Glutamatergic neuron (in vitro differentiated cells): ENCODE results near the gene AMPD1. TPM values are rescaled to one million over a fixed set of nuclear protein-coding genes. Genes with fewer than 3 reads are reported as not detected.

Experiments used
- DNase-seq: peaks from one replicate; pipeline ENCODE4 v3.0.0; 2022
- H3K27ac Mint-ChIP-seq: one replicate; pipeline ENCODE4 v1.8.0; 2020; ENCODE audit warnings: mild to moderate bottlenecking, mixed read lengths, inconsistent platforms; ENCODE audit not compliant: unreplicated experiment
- H3K27me3 Mint-ChIP-seq: one replicate; pipeline ENCODE4 v1.8.0; 2020; ENCODE audit warnings: mild to moderate bottlenecking, moderate library complexity, mixed read lengths, inconsistent platforms; ENCODE audit not compliant: unreplicated experiment
- H3K36me3 Mint-ChIP-seq: one replicate; pipeline ENCODE4 v1.8.0; 2020; ENCODE audit warnings: mild to moderate bottlenecking, mixed read lengths, inconsistent platforms; ENCODE audit not compliant: unreplicated experiment
- H3K4me1 Mint-ChIP-seq: one replicate; pipeline ENCODE4 v1.8.0; 2020; ENCODE audit warnings: mild to moderate bottlenecking, low read depth, mixed read lengths, inconsistent platforms; ENCODE audit not compliant: unreplicated experiment
- H3K4me3 Mint-ChIP-seq: one replicate; pipeline ENCODE4 v1.8.0; 2020; ENCODE audit warnings: mild to moderate bottlenecking, mixed read lengths, inconsistent platforms; ENCODE audit not compliant: unreplicated experiment
- H3K9me3 Mint-ChIP-seq: one replicate; pipeline ENCODE4 v1.8.0; 2020; ENCODE audit warnings: mild to moderate bottlenecking, moderate library complexity, mixed read lengths, inconsistent platforms; ENCODE audit not compliant: unreplicated experiment
- long read RNA-seq: library from polyadenylated mRNA; unstranded; transcript quantifications from one replicate; pipeline ENCODE4 v2.0.0, GENCODE V29; 2020; ENCODE audit not compliant: unreplicated experiment
- total RNA-seq: library from RNA; stranded (reverse); fragmentation: NEBNext Ultra II Directional; extraction: Animal tissue kit (Norgen Biotek cat#: 25700); gene quantifications from one replicate; pipeline ENCODE4 v1.2.1, GENCODE V29; 2021; ENCODE audit not compliant: unreplicated experiment
- TF ChIP-seq, protein P1 (sequence below): fragments of 200-600 bp; sonication (generic); IDR thresholded peaks from one replicate; pipeline ENCODE4 v1.5.0; 2021; ENCODE audit not compliant: partially characterized antibody, unreplicated experiment

AMPD1 gene
- not detected for total RNA-seq
- long read RNA-seq, result 0 reads

DNA sequence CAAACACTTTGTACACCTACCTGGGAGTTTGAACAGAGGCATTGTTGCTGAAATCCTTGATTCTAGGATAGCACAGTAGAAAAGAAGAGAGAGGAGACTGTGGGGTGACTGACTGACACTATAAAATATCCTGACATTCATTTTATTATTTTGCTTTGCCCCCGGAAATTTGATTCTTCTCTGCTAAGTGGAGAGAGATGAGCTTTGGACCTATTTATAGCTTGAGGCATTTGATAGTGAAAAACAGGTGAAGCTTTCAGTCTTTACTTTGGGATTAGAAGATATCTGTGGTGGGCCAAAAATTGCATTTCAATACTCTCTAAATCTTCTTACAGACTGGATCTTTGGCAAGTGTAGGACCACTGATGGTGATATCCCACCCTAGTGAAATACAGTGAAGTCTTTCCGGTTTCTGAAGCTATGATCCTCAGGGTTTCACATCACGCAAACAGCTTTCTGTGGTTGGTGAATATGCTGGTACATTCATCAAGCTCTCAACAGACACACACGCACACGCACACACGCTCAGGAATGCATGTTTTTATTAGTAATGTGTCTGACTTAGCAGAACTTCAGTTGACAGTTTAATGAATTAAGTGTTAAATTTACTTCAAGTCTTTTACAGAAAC, at the start of gene AMPD1:
AMPD1 (minus strand) TSS at position 117 of the 629 bp plus-strand sequence; CDS start at position 42, 75 bp downstream.
- no peak for DNase-seq
- Mint-ChIP-seq H3K4me3 (no peak within 1 kb of the TSS), H3K9me3 (peaks cover 2% of the 10 kb centered on the region), H3K4me1 (no peaks in the 10 kb centered on the region), H3K27me3 (peaks cover 2% of the 10 kb centered on the region), H3K27ac (no peak within 1 kb of the TSS), H3K36me3 (no peaks in the 10 kb centered on the region)
- TF ChIP-seq, protein P1, sequence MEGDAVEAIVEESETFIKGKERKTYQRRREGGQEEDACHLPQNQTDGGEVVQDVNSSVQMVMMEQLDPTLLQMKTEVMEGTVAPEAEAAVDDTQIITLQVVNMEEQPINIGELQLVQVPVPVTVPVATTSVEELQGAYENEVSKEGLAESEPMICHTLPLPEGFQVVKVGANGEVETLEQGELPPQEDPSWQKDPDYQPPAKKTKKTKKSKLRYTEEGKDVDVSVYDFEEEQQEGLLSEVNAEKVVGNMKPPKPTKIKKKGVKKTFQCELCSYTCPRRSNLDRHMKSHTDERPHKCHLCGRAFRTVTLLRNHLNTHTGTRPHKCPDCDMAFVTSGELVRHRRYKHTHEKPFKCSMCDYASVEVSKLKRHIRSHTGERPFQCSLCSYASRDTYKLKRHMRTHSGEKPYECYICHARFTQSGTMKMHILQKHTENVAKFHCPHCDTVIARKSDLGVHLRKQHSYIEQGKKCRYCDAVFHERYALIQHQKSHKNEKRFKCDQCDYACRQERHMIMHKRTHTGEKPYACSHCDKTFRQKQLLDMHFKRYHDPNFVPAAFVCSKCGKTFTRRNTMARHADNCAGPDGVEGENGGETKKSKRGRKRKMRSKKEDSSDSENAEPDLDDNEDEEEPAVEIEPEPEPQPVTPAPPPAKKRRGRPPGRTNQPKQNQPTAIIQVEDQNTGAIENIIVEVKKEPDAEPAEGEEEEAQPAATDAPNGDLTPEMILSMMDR, result no peak

DNA sequence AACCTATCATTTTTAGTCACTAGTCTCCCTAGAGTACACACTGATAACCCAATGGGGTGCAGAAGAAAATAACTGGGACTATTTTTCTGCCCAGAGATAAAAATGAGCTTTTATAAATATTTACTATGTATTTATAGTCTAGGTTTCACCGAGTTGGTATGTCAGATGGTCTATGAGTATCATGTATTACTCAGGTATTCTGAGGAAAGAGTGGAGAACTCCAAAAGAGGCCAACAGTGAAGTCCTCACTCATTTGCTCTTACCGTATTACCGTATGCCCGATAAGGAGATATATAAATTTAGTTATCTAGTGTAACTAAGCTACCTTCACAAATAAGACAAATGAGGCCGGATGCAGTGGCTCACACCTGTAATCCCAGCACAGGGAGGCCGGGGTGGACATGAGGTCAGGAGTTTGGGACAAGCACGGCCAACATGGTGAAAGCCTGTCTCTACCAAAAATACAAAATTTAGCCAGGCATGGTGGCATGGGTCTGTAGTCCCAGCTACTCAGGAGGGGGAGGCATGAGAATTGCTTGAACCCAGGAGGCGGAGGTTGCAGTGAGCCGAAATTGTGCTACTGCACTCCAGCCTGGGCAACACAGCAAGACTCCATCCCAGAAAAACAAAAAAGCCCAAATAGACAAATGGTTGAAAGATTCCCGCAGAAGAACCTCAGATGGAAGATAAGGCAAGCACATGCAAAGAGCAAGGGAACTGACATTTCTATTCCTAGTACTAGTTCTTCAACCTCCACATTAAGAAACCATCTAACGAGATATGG, 46.8 kb upstream of the AMPD1 start:
- H3K27ac Mint-ChIP-seq, result no peak overlapping the region
- no peaks in the 10 kb centered on the region for H3K9me3 Mint-ChIP-seq
- H3K4me3 Mint-ChIP-seq, result no peak overlapping the region
- H3K36me3 Mint-ChIP-seq, result no peaks in the 10 kb centered on the region
- TF ChIP-seq, protein P1, result no peak
- no peak for DNase-seq
- peaks cover 4% of the 10 kb centered on the region for H3K4me1 Mint-ChIP-seq
- H3K27me3 Mint-ChIP-seq, result no peaks in the 10 kb centered on the region

DNA sequence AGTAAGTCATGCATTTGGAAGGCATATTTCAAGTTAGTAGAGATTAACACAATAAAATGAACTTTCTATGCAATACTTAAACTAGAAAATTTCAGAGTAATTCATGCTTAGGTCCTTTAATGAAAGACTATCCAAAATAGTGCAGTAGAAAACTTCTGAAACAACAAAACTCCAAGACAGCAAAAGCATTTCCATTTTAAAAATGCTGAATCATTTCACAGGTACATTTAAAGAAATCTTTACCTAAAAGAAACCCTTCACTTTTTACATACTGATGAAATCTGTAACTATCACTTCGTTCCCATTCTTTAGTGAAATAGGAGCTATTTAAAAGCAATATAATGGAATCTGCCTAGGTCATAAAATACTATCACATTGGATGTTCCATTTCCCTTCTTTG, 45.0 kb upstream of the AMPD1 start:
- TF ChIP-seq, protein P1, result no peak
- H3K27ac Mint-ChIP-seq, result no peak overlapping the region
- H3K36me3 Mint-ChIP-seq, result peaks cover 6% of the 10 kb centered on the region
- H3K4me3 Mint-ChIP-seq, result no peak overlapping the region
- DNase-seq, result no peak
- H3K27me3 Mint-ChIP-seq, result no peaks in the 10 kb centered on the region
- H3K4me1 Mint-ChIP-seq, result no peaks in the 10 kb centered on the region
- H3K9me3 Mint-ChIP-seq, result no peaks in the 10 kb centered on the region

DNA sequence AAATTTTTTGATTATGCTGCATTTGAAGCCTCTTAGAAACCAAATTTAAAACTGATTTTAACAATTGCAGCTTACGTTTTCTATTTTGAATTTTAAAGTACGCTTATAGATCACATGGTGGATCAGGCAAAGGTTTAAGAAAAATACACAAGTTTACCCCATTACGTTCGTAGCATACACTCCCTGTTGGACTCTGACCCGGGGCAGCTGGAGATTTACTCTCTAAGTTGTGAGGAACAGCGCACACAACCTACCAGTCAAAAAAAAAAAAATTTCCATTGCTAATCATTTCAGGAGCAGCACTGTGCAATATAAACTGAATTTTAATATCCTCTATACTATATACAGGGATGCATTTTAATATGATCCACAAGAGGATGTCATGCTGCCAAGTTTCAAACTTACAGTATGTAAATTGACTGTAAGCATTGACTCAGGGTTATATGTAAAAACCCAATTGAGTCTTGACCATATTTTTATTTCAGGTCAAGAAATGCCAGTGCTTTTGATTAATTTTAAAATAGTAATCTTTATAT, 42.0 kb upstream of the AMPD1 start:
- TF ChIP-seq, protein P1, result no peak
- Mint-ChIP-seq H3K9me3 (no peaks in the 10 kb centered on the region), H3K27me3 (no peaks in the 10 kb centered on the region), H3K4me3 (no peak overlapping the region), H3K4me1 (no peaks in the 10 kb centered on the region), H3K27ac (no peak overlapping the region), H3K36me3 (peaks cover 6% of the 10 kb centered on the region)
- no peak for DNase-seq

DNA sequence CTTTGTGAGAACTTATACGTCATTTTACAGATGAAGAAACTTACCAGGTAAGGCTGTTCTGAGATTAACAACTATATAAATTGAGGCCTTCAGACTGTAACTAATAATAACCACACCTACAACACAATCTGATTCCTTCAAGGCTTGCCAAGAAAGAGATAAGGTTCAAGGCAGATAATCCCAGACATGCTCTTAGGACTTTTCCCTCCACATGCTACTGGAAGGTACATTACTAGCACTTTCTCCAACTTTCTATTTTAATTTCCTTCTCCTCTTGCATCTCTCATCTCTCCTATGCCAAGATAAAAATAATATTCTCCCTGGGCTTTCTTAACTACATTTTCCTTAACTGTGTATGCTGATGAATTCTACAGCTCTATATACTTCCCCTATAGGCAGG, 40.1 kb upstream of the AMPD1 start:
- Mint-ChIP-seq H3K9me3 (no peaks in the 10 kb centered on the region), H3K36me3 (peaks cover 6% of the 10 kb centered on the region), H3K27ac (no peak overlapping the region), H3K4me3 (no peak overlapping the region), H3K4me1 (no peaks in the 10 kb centered on the region), H3K27me3 (no peaks in the 10 kb centered on the region)
- DNase-seq, result no peak
- TF ChIP-seq, protein P1, result no peak
